Mucosa of stomach (tissue), 1 donor: ENCODE results near the gene TMEM17.

Experiments used
- H3K27me3 ChIP-seq: one replicate; pipeline ENCODE4 v1.7.0; 2013; ENCODE audit warnings: mild to moderate bottlenecking, low read length; ENCODE audit not compliant: control insufficient read depth, insufficient read depth
- H3K36me3 ChIP-seq: one replicate; pipeline ENCODE4 v1.7.0; 2013; ENCODE audit warnings: low read length; ENCODE audit not compliant: control insufficient read depth, insufficient read depth
- H3K4me1 ChIP-seq: one replicate; pipeline ENCODE4 v1.7.0; 2013; ENCODE audit warnings: mild to moderate bottlenecking, low read length; ENCODE audit not compliant: control insufficient read depth, insufficient read depth
- H3K4me3 ChIP-seq: one replicate; pipeline ENCODE4 v1.7.0; 2013; ENCODE audit warnings: low read length
- H3K9ac ChIP-seq: one replicate; pipeline ENCODE4 v1.7.0; 2013; ENCODE audit warnings: mild to moderate bottlenecking, low read length, moderate library complexity
- H3K9me3 ChIP-seq: one replicate; pipeline ENCODE4 v1.7.0; 2013; ENCODE audit warnings: mild to moderate bottlenecking, low read length, moderate library complexity; ENCODE audit not compliant: control insufficient read depth
- donor health status: Pancreatic carcinoma.

TMEM17 gene

DNA sequence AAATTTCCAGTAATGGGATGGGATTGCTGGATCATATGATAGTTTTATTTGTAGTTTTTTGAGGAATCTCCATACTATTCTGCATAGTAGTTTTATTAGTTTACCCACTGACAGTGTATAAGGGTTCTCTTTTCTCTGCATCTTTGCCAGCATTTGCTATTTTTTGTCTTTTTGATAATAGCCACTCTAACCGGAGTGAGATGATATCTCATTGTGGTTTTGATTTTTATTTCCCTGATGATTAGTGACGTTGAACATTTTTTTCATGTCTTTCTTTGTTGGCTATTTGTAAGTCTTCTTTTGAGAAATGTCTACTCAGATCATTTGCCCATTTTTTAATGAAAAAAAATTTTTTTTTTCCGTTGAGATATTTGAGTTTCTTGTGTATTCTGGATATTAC, 26.1 kb downstream of the TMEM17 start:
- no peaks in the 10 kb centered on the region for H3K27me3 ChIP-seq
- peaks cover 11% of the 10 kb centered on the region for H3K4me1 ChIP-seq
- no peaks in the 10 kb centered on the region for H3K9me3 ChIP-seq
- no peak overlapping the region for H3K9ac ChIP-seq
- no peak overlapping the region for H3K4me3 ChIP-seq
- no peaks in the 10 kb centered on the region for H3K36me3 ChIP-seq

DNA sequence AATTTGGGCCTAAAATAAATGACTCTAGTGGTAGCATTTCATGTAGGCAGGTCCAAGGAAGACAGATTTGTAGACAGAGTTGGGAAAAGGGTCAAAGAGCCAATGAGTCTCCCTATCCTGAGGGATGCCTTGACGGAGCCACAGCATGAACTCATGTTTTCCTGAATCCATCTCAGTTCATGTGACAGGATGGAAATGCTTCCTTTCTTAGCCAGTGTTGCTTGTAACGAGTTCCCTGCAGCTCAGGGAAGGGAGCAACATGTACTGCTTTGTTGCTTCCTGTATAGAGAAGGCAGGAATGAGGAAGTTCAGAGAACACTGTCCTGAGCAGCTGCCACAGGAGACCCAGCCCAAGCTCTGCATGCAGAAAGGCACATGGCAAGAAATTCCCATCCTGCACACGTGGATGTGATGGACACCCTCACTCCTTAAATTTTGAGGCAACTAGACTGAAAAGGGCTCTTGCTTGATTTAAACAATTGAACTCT, 27.9 kb downstream of the TMEM17 start:
- peaks cover 14% of the 10 kb centered on the region for H3K4me1 ChIP-seq

GRCh38 chr2:62477573-62477972, 28.4 kb downstream of the TMEM17 start:
- Histone ChIP-seq H3K27me3 (no peaks in the 10 kb centered on the region), H3K4me1 (peaks cover 14% of the 10 kb centered on the region), H3K9me3 (no peaks in the 10 kb centered on the region), H3K36me3 (no peaks in the 10 kb centered on the region), H3K9ac (no peak overlapping the region), H3K4me3 (no peak overlapping the region)

More for the DNA sequence above, 27.9 kb downstream of the TMEM17 start:
- Histone ChIP-seq H3K27me3 (no peaks in the 10 kb centered on the region), H3K4me3 (no peak overlapping the region), H3K9me3 (no peaks in the 10 kb centered on the region), H3K36me3 (no peaks in the 10 kb centered on the region), H3K9ac (no peak overlapping the region)

GRCh38 chr2:62475172-62476011, 30.6 kb downstream of the TMEM17 start:
- Histone ChIP-seq H3K9me3 (no peaks in the 10 kb centered on the region), H3K4me3 (no peak overlapping the region), H3K27me3 (no peaks in the 10 kb centered on the region), H3K4me1 (peaks cover 14% of the 10 kb centered on the region), H3K9ac (no peak overlapping the region), H3K36me3 (no peaks in the 10 kb centered on the region)

DNA sequence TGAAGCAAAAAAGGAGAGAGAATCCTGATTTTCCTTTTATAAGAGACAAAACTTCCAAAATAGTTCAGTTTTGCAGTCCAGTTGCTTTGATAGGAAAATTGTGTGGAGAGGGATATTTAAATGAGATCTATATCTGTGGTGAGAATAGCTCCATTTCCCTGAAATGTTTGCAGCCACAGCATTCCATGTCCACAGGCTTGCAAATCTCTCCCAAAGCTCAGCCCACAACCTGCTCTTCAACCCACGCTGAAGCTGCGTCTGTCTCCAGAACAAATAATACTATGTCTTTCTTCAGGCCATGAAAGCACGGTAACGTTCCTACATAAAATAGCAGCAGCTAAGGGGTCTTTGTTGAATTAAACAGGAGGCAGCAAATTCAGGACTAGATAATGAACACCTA, 31.8 kb downstream of the TMEM17 start:
- Histone ChIP-seq H3K27me3 (no peaks in the 10 kb centered on the region), H3K36me3 (no peaks in the 10 kb centered on the region), H3K9ac (no peak overlapping the region), H3K4me3 (no peak overlapping the region), H3K4me1 (peaks cover 14% of the 10 kb centered on the region), H3K9me3 (no peaks in the 10 kb centered on the region)

GRCh38 chr2:62473246-62473827, 32.7 kb downstream of the TMEM17 start:
- Histone ChIP-seq H3K27me3 (no peaks in the 10 kb centered on the region), H3K4me3 (no peak overlapping the region), H3K9me3 (no peaks in the 10 kb centered on the region), H3K9ac (no peak overlapping the region), H3K36me3 (no peaks in the 10 kb centered on the region), H3K4me1 (peaks cover 14% of the 10 kb centered on the region)

- H3K4me1 ChIP-seq: peaks cover 14% of the 10 kb centered on the region
- no peaks in the 10 kb centered on the region for H3K36me3 ChIP-seq
- H3K9ac ChIP-seq: no peak overlapping the region
- no peaks in the 10 kb centered on the region for H3K9me3 ChIP-seq
- H3K27me3 ChIP-seq: no peaks in the 10 kb centered on the region
- H3K4me3 ChIP-seq: no peak overlapping the region
Observed at GRCh38 chr2:62472312-62472711, 33.7 kb downstream of the TMEM17 start.

- Histone ChIP-seq H3K4me3 (no peak overlapping the region), H3K9ac (no peak overlapping the region)
Observed at GRCh38 chr2:62471816-62472215, 34.2 kb downstream of the TMEM17 start.

GRCh38 chr2:62471404-62471803, 34.6 kb downstream of the TMEM17 start:
- H3K27me3 ChIP-seq: no peaks in the 10 kb centered on the region
- peaks cover 14% of the 10 kb centered on the region for H3K4me1 ChIP-seq
- H3K36me3 ChIP-seq: no peaks in the 10 kb centered on the region

More at GRCh38 chr2:62471816-62472215, 34.2 kb downstream of the TMEM17 start:
- peaks cover 14% of the 10 kb centered on the region for H3K4me1 ChIP-seq
- no peaks in the 10 kb centered on the region for H3K9me3 ChIP-seq
- H3K36me3 ChIP-seq: no peaks in the 10 kb centered on the region
- no peaks in the 10 kb centered on the region for H3K27me3 ChIP-seq

GRCh38 chr2:62469548-62469947, 36.4 kb downstream of the TMEM17 start:
- Histone ChIP-seq H3K27me3 (no peaks in the 10 kb centered on the region), H3K9ac (no peak overlapping the region), H3K9me3 (no peaks in the 10 kb centered on the region), H3K4me3 (no peak overlapping the region), H3K36me3 (no peaks in the 10 kb centered on the region), H3K4me1 (no peaks in the 10 kb centered on the region)

More at GRCh38 chr2:62471404-62471803, 34.6 kb downstream of the TMEM17 start:
- Histone ChIP-seq H3K9me3 (no peaks in the 10 kb centered on the region), H3K9ac (no peak overlapping the region), H3K4me3 (no peak overlapping the region)

- Histone ChIP-seq H3K27me3 (no peaks in the 10 kb centered on the region), H3K4me3 (no peak overlapping the region), H3K9ac (no peak overlapping the region), H3K9me3 (no peaks in the 10 kb centered on the region), H3K36me3 (no peaks in the 10 kb centered on the region), H3K4me1 (no peaks in the 10 kb centered on the region)
Observed at GRCh38 chr2:62469114-62469513, 36.9 kb downstream of the TMEM17 start.

- no peak overlapping the region for H3K4me3 ChIP-seq
- no peak overlapping the region for H3K9ac ChIP-seq
- no peaks in the 10 kb centered on the region for H3K36me3 ChIP-seq
- H3K4me1 ChIP-seq: no peaks in the 10 kb centered on the region
- H3K9me3 ChIP-seq: no peaks in the 10 kb centered on the region
- H3K27me3 ChIP-seq: no peaks in the 10 kb centered on the region
Observed at GRCh38 chr2:62467475-62468321, 38.3 kb downstream of the TMEM17 start.
